Measurements from ENCODE around the gene SEC31A. TPM values are rescaled to one million over a fixed set of nuclear protein-coding genes. Genes with fewer than 3 reads are reported as not detected.
"Not testable (repeated sequence)": the region's sequence is repeated elsewhere in the genome, so short reads cannot be mapped to it uniquely, and the experiment has no call there.

Gene SEC31A
- total RNA-seq, 2 donors from 2014 or later, result 141 to 160 TPM

DNA sequence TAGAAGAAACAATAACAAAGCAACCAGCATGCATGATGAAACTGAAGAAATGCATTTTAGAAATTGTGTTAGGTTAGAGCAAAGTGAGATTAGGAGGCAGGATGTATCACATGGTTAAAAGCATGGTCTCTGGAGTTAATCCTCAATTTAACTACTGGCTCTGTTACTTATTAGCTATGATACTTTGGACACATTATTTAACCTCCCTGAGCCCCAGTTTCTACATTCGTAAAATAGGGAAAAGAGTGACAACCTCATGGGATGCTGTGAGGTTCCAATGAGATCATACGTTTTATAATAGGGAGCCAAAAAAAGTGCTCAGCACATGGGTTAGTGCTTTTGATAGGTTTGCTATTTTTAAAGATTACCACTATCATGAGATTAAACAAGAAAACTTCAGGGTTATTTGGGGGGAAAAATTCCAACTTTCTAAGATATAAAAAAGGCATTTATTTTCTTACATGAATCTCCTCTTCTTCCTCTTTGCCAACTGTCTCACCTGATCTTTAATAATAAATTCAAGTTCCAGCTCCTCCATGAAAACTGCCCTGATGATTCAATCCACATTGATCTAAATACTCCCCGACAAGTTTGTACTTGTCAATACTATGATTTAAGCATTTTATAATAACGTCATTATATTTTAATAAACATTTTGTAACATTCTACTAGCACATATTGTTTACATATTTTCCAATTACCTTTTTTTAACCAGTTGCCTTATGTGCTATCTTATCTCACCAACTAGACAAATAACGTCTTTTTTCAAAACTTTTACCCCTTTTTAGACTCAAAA lies 4.6 kb downstream of the SEC31A start:
- peaks cover 35% of the 10 kb centered on the region for H3K4me1 Mint-ChIP-seq
- H3K4me3 Mint-ChIP-seq, result no peak overlapping the region

DNA sequence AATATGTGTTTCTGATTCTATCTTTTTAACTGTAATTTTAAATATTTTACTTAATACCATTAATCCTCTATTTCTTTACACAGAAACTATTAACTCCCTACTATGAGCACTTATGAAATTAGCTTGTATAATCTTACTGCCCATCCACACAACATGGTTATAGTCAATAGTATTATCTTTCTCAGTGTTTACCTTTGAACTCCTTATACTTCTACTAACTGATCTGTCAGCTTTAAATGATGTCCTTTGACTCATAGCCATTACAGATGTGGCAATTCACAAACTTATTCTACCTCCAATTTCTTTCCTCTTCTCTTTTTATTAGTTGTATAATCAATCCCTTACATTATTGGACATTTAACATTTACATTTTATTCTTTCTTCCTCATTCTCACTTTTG lies 5.5 kb downstream of the SEC31A start:
- Mint-ChIP-seq H3K4me1 (peaks cover 31% of the 10 kb centered on the region), H3K36me3 (ENCODE audit: low read depth) (peaks cover 3% of the 10 kb centered on the region), H3K27me3 (no peaks in the 10 kb centered on the region), H3K4me3 (no peak overlapping the region), H3K27ac (peak overlapping the region; percentile 72)
- DNase-seq (no peak), ATAC-seq (no peak)
- H3K9me3 ChIP-seq (ENCODE audit: control insufficient read depth, low read length, poor library complexity, severe bottlenecking), result no peaks in the 10 kb centered on the region

More for the DNA sequence above, 4.6 kb downstream of the SEC31A start:
- no peaks in the 10 kb centered on the region for H3K27me3 Mint-ChIP-seq
- DNase-seq (no peak), ATAC-seq (no peak)
- H3K36me3 Mint-ChIP-seq (ENCODE audit: low read depth), result peaks cover 3% of the 10 kb centered on the region
- peak overlapping the region; percentile 72 for H3K27ac Mint-ChIP-seq
- H3K9me3 ChIP-seq (ENCODE audit: control insufficient read depth, low read length, poor library complexity, severe bottlenecking), result no peaks in the 10 kb centered on the region

DNA sequence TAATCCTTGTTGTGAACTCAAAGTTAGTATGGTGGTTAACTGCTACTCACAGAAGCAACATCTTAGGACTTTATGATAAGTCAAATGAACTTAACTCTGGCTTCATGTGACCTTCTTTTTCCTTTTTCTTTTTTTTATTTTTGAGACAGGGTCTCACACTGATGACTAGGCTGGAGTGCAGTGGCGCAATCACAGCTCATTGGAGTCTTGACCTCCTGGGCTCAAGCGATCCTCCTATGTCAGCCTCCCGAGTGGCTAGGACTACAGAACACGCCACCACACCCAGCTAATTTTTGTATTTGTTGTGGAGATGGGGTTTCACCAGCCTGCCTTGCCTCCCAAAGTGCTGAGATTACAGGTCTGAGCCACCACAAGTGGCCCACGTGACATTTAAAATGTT lies 22.4 kb downstream of the SEC31A start:
- H3K4me1 Mint-ChIP-seq, result peaks cover 21% of the 10 kb centered on the region
- no peak overlapping the region for H3K27ac Mint-ChIP-seq
- no peaks in the 10 kb centered on the region for H3K9me3 ChIP-seq (ENCODE audit: control insufficient read depth, low read length, poor library complexity, severe bottlenecking)
- no peaks in the 10 kb centered on the region for H3K27me3 Mint-ChIP-seq
- no peak for DNase-seq
- no peak for ATAC-seq
- H3K36me3 Mint-ChIP-seq (ENCODE audit: low read depth), result peaks cover 11% of the 10 kb centered on the region
- no peak overlapping the region for H3K4me3 Mint-ChIP-seq

DNA sequence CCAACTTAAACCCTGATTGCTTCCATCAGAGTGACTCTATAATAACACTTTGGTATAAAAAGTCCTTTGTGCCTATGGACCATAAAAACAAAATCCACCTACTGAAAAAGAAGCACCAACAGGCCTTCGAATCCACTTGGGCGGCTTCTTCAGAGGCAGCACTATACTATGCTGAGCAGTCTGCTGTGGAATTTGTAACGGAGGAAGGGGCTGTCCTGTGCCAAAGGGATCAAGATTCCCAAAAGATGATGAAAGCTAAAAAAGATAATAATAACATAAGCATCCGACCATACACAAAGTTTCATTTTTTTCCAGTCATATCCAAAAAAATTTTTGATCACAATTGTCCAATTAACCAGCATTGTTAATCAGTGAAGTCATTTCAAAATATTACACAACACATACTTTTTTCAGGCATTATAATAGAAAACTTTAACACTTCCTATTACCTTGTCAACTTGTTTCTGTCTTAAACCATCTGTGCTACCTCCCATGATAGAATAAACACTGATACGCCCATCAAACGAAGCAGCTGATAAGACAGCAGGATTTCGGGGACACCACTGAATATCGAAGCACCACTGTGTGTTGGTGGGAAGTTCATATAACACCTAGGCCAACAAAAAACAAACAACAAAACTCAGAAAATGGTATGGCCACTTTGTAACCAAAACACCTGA lies 24.1 kb downstream of the SEC31A start:
- H3K36me3 Mint-ChIP-seq (ENCODE audit: low read depth), result peaks cover 11% of the 10 kb centered on the region
- no peak for DNase-seq
- peaks cover 21% of the 10 kb centered on the region for H3K4me1 Mint-ChIP-seq
- H3K4me3 Mint-ChIP-seq, result no peak overlapping the region
- H3K9me3 ChIP-seq (ENCODE audit: control insufficient read depth, low read length, poor library complexity, severe bottlenecking), result no peaks in the 10 kb centered on the region
- no peaks in the 10 kb centered on the region for H3K27me3 Mint-ChIP-seq
- H3K27ac Mint-ChIP-seq, result peak overlapping the region; percentile 88
- ATAC-seq, result no peak

DNA sequence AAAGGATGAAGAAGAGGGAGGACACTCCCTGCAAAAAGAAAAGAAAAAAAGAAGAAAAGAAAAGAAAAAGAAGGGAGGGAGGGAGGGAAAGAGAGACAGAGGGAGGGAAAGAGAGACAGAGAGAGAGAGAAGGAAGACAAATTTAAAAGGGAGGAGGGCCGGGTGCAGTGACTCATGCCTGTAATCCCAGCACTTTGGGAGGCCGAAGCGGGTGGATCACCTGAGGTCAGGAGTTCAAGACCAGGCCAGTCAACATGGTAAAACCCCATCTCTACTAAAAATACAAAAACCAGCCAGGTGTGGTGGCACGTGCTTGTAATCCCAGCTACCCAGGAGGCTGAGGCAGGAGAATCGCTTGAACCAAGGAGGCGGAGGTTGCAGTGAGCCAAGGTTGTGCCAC lies 24.9 kb downstream of the SEC31A start:
- Mint-ChIP-seq H3K4me3 (peak overlapping the region; percentile 63), H3K4me1 (peaks cover 24% of the 10 kb centered on the region), H3K36me3 (ENCODE audit: low read depth) (peaks cover 13% of the 10 kb centered on the region), H3K27ac (peak overlapping the region; percentile 88)
- DNase-seq; H3K27me3 Mint-ChIP-seq; ATAC-seq; H3K9me3 ChIP-seq (ENCODE audit: control insufficient read depth, low read length, poor library complexity, severe bottlenecking): not testable (repeated sequence)

DNA sequence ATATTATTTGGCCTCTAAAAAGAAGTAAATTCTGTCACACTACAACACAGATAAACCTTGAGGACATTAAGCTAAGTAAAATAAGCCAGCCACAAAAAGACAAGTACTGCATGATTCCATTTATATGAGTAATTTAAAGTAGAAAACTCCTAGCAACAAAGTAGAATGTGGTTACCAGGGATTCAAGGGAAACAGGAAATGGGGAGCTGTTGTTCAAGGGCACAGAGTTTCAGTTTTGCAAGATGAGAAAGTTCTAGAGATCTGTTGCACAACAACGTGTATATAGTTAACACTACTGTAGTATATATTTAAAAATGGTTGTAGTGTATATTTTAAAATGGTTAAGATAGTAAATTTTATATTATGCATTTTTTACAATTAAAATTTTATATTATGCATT lies 25.4 kb downstream of the SEC31A start:
- Mint-ChIP-seq H3K4me3 (peak overlapping the region; percentile 63), H3K27me3 (no peaks in the 10 kb centered on the region), H3K27ac (peak overlapping the region; percentile 88), H3K36me3 (ENCODE audit: low read depth) (peaks cover 12% of the 10 kb centered on the region), H3K4me1 (peaks cover 24% of the 10 kb centered on the region)
- peak; percentile 59 for ATAC-seq
- H3K9me3 ChIP-seq (ENCODE audit: control insufficient read depth, low read length, poor library complexity, severe bottlenecking), result no peaks in the 10 kb centered on the region
- no peak for DNase-seq

DNA sequence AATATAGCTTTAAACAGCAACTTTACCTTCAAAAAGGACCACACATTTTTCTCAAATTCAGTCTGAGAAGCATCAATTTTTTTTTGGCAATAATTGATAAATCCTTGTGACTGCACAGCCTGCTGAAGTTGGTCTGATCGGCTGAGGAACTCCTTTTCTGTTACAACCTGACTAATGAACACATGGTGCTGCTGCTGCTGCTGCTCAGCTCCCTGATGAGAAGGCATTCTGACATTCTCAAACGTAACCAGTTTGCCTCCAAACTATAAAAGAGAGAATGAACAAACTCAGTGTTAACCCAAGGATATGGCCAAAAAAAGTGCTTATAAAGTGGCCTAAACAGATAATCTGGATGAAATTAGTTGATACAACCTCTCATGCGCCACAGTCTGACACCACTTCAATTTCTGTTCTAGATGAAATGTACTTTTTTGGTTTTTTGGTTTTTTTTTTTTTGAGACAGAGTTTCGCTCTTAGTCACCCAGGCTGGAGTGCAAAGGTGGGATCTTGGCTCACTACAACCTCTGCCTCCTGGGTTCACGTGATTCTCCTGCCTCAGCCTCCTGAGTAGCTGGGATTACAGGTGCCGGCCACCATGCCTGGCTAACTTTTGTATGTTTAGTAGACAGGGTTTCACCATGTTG lies 26.5 kb downstream of the SEC31A start:
- no peak for ATAC-seq
- peak overlapping the region; percentile 19 for H3K4me3 Mint-ChIP-seq
- DNase-seq, result no peak

DNA sequence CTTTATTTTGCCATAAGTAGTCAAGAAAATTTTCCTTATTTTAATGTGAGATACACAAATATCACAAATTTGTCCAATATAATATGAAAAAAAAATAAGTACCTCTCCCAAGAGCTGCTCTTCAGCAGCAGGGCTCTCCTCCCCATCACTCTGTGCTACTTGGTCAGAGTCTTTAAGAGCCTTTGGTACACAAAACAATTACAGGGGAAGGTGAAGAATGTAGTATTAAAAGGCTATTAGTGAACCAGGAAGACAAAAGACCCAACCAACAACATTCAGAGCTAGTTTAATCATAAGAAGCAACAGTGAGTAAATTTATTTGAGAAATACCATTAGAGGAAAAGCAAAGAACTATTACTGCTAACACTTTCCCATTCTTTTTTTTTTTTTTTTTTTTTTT lies 29.4 kb downstream of the SEC31A start:
- Mint-ChIP-seq H3K27me3 (no peaks in the 10 kb centered on the region), H3K4me1 (peaks cover 20% of the 10 kb centered on the region), H3K4me3 (no peak overlapping the region), H3K27ac (no peak overlapping the region), H3K36me3 (ENCODE audit: low read depth) (peaks cover 12% of the 10 kb centered on the region)
- no peaks in the 10 kb centered on the region for H3K9me3 ChIP-seq (ENCODE audit: control insufficient read depth, low read length, poor library complexity, severe bottlenecking)
- DNase-seq (no peak), ATAC-seq (no peak)

More for the DNA sequence above, 26.5 kb downstream of the SEC31A start:
- Mint-ChIP-seq H3K4me1 (peaks cover 24% of the 10 kb centered on the region), H3K36me3 (ENCODE audit: low read depth) (peaks cover 12% of the 10 kb centered on the region), H3K27ac (peak overlapping the region; percentile 88), H3K27me3 (no peaks in the 10 kb centered on the region)
- H3K9me3 ChIP-seq (ENCODE audit: control insufficient read depth, low read length, poor library complexity, severe bottlenecking), result no peaks in the 10 kb centered on the region

DNA sequence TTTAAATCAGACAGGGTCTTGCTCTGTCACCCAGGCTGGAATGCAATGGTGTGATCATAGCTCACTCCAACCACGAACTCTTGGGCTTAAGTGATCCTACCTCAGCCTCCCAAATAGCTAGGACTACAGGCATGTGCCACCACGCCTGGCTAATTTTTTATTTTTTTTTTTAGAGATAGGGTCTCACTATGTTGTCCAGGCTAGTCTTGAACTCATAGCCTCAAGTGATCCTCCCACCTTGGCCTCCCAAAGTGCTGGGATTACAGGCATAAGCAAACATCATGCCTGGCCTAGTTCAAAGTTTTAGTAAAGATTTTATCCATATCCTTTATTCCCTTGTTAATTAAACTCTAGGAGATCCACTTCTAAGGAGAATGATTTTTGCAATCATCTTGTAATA lies 30.5 kb downstream of the SEC31A start:
- ATAC-seq; H3K27ac Mint-ChIP-seq; H3K4me3 Mint-ChIP-seq; H3K9me3 ChIP-seq (ENCODE audit: control insufficient read depth, low read length, poor library complexity, severe bottlenecking); H3K36me3 Mint-ChIP-seq (ENCODE audit: low read depth); DNase-seq; H3K27me3 Mint-ChIP-seq: not testable (repeated sequence)
- H3K4me1 Mint-ChIP-seq, result peaks cover 14% of the 10 kb centered on the region

DNA sequence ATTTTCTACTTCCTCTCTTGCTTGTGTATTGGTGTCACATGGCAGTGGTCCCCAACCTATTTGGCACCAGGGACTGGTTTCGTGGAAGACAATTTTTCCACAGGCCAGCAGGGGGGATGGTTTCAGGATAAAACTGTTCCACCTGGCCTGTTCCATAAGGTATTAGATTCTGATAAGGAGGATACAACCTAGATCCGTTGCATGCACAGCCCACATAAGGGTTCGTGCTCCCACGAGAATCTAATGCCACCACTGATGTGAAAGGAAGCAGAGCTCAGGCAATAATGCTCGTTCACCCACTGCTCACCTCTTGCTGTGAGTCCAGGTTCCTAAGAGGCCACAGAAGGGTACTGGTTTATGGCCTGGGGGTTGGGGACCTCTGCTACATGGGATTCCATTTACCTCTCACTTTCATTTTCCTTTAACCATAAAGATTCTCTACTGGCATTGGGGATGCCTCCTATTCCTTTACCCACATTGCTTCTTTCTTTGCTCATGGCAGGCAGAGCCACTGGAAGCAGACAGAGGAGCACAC lies 38.1 kb downstream of the SEC31A start:
- no peak for ATAC-seq
- no peaks in the 10 kb centered on the region for H3K9me3 ChIP-seq (ENCODE audit: control insufficient read depth, low read length, poor library complexity, severe bottlenecking)
- no peak for DNase-seq
- Mint-ChIP-seq H3K4me3 (no peak overlapping the region), H3K27me3 (no peaks in the 10 kb centered on the region), H3K4me1 (peaks cover 5% of the 10 kb centered on the region), H3K36me3 (ENCODE audit: low read depth) (peaks cover 12% of the 10 kb centered on the region), H3K27ac (no peak overlapping the region)

DNA sequence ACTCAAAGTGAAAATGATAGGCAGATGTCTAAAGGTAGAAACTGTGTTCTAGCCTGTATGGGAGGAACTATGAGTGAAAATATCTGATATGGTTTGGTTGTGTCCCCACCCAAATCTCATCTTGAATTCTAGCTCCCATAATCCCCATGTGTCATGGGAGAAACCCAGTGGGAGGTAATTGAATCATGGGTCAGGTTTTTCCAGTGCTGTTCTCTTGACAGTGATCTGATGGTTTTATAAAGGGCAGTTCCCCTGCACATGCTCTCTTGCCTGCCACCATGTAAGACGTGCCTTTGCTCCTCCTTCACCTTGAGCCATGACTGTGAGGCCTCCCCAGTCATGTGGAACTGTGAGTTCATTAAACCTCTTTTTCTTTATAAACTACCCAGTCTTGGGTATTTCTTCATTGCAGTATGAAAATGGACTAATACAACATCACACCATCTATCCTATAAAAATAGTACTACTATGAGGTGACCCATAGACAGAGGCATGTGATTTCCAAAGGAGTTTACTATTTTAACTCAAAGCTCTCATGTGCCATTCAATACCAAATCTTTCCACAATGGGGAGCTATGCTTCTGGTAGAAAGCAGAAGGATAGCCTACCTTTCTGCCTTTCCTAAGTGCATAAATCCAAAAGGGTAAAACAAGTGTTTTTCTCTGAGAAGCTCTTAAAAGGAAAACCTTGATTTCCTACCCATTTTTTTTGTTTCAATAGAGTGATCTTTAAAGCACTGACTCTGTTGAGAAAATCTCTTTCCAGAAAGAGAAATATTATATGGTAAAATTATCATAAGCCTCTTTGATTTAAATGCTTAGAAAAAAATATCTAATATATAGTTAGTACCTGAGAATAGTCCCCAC lies 38.8 kb downstream of the SEC31A start:
- peaks cover 12% of the 10 kb centered on the region for H3K36me3 Mint-ChIP-seq (ENCODE audit: low read depth)
- H3K4me3 Mint-ChIP-seq, result no peak overlapping the region
- H3K9me3 ChIP-seq (ENCODE audit: control insufficient read depth, low read length, poor library complexity, severe bottlenecking), result no peaks in the 10 kb centered on the region
- H3K27me3 Mint-ChIP-seq, result no peaks in the 10 kb centered on the region
- ATAC-seq (no peak), DNase-seq (no peak)
- H3K27ac Mint-ChIP-seq, result no peak overlapping the region
- peaks cover 5% of the 10 kb centered on the region for H3K4me1 Mint-ChIP-seq

DNA sequence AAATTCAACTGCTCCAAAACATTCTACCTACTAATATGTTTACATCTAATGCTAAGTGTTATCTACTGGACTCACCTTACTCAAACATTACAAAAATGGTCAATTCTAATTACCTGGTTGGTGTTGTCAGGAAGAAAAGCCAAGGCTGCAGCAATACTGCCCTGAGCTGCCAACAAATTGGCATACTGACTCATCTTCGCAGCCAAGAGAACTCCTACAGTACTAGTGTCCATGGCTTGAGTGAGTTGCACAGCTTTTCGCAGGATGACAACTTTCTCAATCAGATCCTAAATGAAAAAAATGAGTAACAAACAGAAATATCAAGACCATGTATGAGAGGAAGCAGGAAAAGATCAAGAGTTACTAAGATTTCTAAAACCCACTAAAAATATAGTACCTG lies 39.6 kb downstream of the SEC31A start:
- no peaks in the 10 kb centered on the region for H3K27me3 Mint-ChIP-seq
- no peak overlapping the region for H3K27ac Mint-ChIP-seq
- H3K36me3 Mint-ChIP-seq (ENCODE audit: low read depth), result peaks cover 13% of the 10 kb centered on the region
- H3K9me3 ChIP-seq (ENCODE audit: control insufficient read depth, low read length, poor library complexity, severe bottlenecking), result no peaks in the 10 kb centered on the region
- no peak overlapping the region for H3K4me3 Mint-ChIP-seq
- H3K4me1 Mint-ChIP-seq, result peaks cover 5% of the 10 kb centered on the region
- DNase-seq (no peak), ATAC-seq (no peak)
